C4-2B (cell line): ENCODE measurements around the gene MEF2D.

Source experiments
- H3K27ac ChIP-seq: fragments of 450-650 bp; 2 replicates; pipeline ENCODE4 v1.5.1; 2017
- CTCF ChIP-seq: fragments of 450-650 bp; conservative IDR thresholded peaks from 2 replicates; pipeline ENCODE4 v1.5.1; 2017; ENCODE audit warnings: mild to moderate bottlenecking
- ZFX ChIP-seq: fragments of 450-650 bp; IDR thresholded peaks from 2 replicates; pipeline ENCODE4 v1.6.1; 2017

The MEF2D gene

GRCh38 chr1:156499842-156500542 lies 583 bp downstream of the MEF2D start:
- H3K27ac ChIP-seq, result peak overlapping the region; percentile 95
- TF ChIP-seq ZFX, result no peak

GRCh38 chr1:156499194-156499841 lies 1.3 kb downstream of the MEF2D start:
- H3K27ac ChIP-seq, result peak overlapping the region; percentile 95
- TF ChIP-seq CTCF, result no peak
- TF ChIP-seq ZFX, result no peak

- TF ChIP-seq CTCF (no peak), ZFX (no peak)
- H3K27ac ChIP-seq, result no peak overlapping the region; the same call in 1 of the 2 replicates
These were observed 2.0 kb downstream of the MEF2D start for GRCh38 chr1:156498432-156499193.

GRCh38 chr1:156497743-156498431 lies 2.7 kb downstream of the MEF2D start:
- no peak for TF ChIP-seq ZFX
- TF ChIP-seq CTCF, result no peak
- H3K27ac ChIP-seq, result no peak overlapping the region

GRCh38 chr1:156497078-156497742 lies 3.4 kb downstream of the MEF2D start:
- TF ChIP-seq CTCF (no peak), ZFX (no peak)
- H3K27ac ChIP-seq, result no peak overlapping the region

- H3K27ac ChIP-seq, result no peak overlapping the region
- TF ChIP-seq CTCF (no peak), ZFX (no peak)
These were observed 4.3 kb downstream of the MEF2D start for GRCh38 chr1:156496211-156496761.
